K562 (cell line): ENCODE measurements around the gene SNX17. TPM values are rescaled to one million over a fixed set of nuclear protein-coding genes. Genes with fewer than 3 reads are reported as not detected.
A peak's percentile ranks its signal among the peaks of the same experiment; 100 is the strongest.

Experiments
- C11orf30 ChIP-seq: fragments of 450-650 bp; IDR thresholded peaks from 2 replicates; pipeline ENCODE4 v1.6.1; 2016; ENCODE audit warnings: low read depth, mild to moderate bottlenecking
- CREB3 ChIP-seq: fragments of 450-650 bp; conservative IDR thresholded peaks from 2 replicates; pipeline ENCODE4 v1.6.1; 2016; ENCODE audit warnings: missing genetic modification characterization, low read depth, mild to moderate bottlenecking, missing compliant biosample characterization, moderate library complexity
- ELK1 ChIP-seq: sonication (generic); formaldehyde crosslinking; IDR thresholded peaks from 2 replicates; pipeline ENCODE4 v1.8.1; 2022; ENCODE audit warnings: missing genetic modification reagents
- ETS1 ChIP-seq: conservative IDR thresholded peaks from 2 replicates; pipeline ENCODE4 v1.6.1; 2011; ENCODE audit warnings: low read depth, mild to moderate bottlenecking, low read length; ENCODE audit not compliant: control insufficient read depth
- FOXJ3 ChIP-seq: sonication (generic); formaldehyde crosslinking; IDR thresholded peaks from 2 replicates; pipeline ENCODE4 v1.4.0; 2020; ENCODE audit warnings: mild to moderate bottlenecking, missing genetic modification reagents
- HLTF ChIP-seq: fragments of 450-650 bp; IDR thresholded peaks from 2 replicates; pipeline ENCODE4 v1.6.1; 2016
- HNRNPK ChIP-seq: fragments of 200-400 bp; formaldehyde crosslinking; IDR thresholded peaks from one replicate; pipeline ENCODE4 v1.6.1; 2018; ENCODE audit warnings: mild to moderate bottlenecking, low read depth, low read length; ENCODE audit not compliant: poor library complexity, severe bottlenecking
- LCOR ChIP-seq: sonication (generic); formaldehyde crosslinking; IDR thresholded peaks from 2 replicates; pipeline ENCODE4 v1.8.0; 2022; ENCODE audit warnings: mild to moderate bottlenecking, missing genetic modification reagents
- MYBL2 ChIP-seq, 2 experiments: fragments of 450-650 bp in 1 of 2; sonication (generic) in 1 of 2; formaldehyde crosslinking in 1 of 2; IDR thresholded peaks; 2 replicates each; pipeline versions ENCODE4 v1.6.1 to v1.8.1; 2017 to 2022; ENCODE audit warnings: borderline replicate concordance in 1 of 2, inconsistent platforms in 1 of 2, low read depth in 1 of 2, mild to moderate bottlenecking in 1 of 2, missing genetic modification reagents in 1 of 2, moderate library complexity in 1 of 2
- MYC ChIP-seq, 2 experiments: fragments of 250-450 bp in 1 of 2; sonication (Bioruptor Pico) in 1 of 2; IDR thresholded peaks; 2 replicates each; pipeline versions ENCODE4 v1.5.1 to v1.6.1; 2012 to 2021; ENCODE audit warnings: low read depth in 2 of 2, borderline replicate concordance in 1 of 2, improper control_type of control experiment in 1 of 2, low read length in 1 of 2, mild to moderate bottlenecking in 1 of 2, moderate library complexity in 1 of 2
- NBN ChIP-seq: fragments of 450-650 bp; IDR thresholded peaks from 2 replicates; pipeline ENCODE4 v1.6.1; 2016; ENCODE audit warnings: low read depth, mild to moderate bottlenecking
- NCOA6 ChIP-seq: fragments of 450-650 bp; IDR thresholded peaks from 2 replicates; pipeline ENCODE4 v1.6.1; 2017; ENCODE audit warnings: mild to moderate bottlenecking
- PURB ChIP-seq: sonication (generic); formaldehyde crosslinking; IDR thresholded peaks from 2 replicates; pipeline ENCODE4 v1.9.0; 2021; ENCODE audit warnings: low read depth, mild to moderate bottlenecking, missing genetic modification reagents
- SMARCA4 ChIP-seq: fragments of 450-650 bp; IDR thresholded peaks from 2 replicates; pipeline ENCODE4 v1.6.1; 2016
- SMC3 ChIP-seq: conservative IDR thresholded peaks from 2 replicates; pipeline ENCODE4 v1.6.1; 2011; ENCODE audit warnings: low read depth, low read length, improper control_type of control experiment; ENCODE audit not compliant: insufficient read depth
- TAF15 ChIP-seq: fragments of 200-400 bp; formaldehyde crosslinking; IDR thresholded peaks from 2 replicates; pipeline ENCODE4 v1.6.1; 2017; ENCODE audit warnings: mild to moderate bottlenecking, low read depth, low read length, moderate library complexity
- TFAM ChIP-seq: fragments of 250-450 bp; sonication (Bioruptor Pico); conservative IDR thresholded peaks from 2 replicates; pipeline ENCODE4 v1.5.0; 2021; ENCODE audit warnings: mild to moderate bottlenecking, moderate library complexity
- ZBTB5 ChIP-seq: fragments of 450-650 bp; IDR thresholded peaks from 2 replicates; pipeline ENCODE4 v1.6.1; 2017; ENCODE audit warnings: antibody characterized with exemption
- ZNF140 ChIP-seq: fragments of 250-450 bp; sonication (Bioruptor Pico); IDR thresholded peaks from 2 replicates; pipeline ENCODE4 v1.8.0; 2021; ENCODE audit warnings: moderate library complexity, mild to moderate bottlenecking, inconsistent platforms
- ZNF696 ChIP-seq: fragments of 250-450 bp; sonication (Bioruptor Pico); conservative IDR thresholded peaks from 2 replicates; pipeline ENCODE4 v1.4.0; 2020; ENCODE audit warnings: mild to moderate bottlenecking, moderate library complexity
- ZNF76 ChIP-seq: fragments of 250-450 bp; sonication (Bioruptor Pico); IDR thresholded peaks from 2 replicates; pipeline ENCODE4 v1.4.0; 2020; ENCODE audit warnings: mild to moderate bottlenecking, moderate library complexity, borderline replicate concordance
- ZNF830 ChIP-seq: fragments of 250-450 bp; sonication (Bioruptor Pico); IDR thresholded peaks from 2 replicates; pipeline ENCODE4 v1.5.0; 2021; ENCODE audit warnings: mild to moderate bottlenecking
- polyA plus RNA-seq, 8 experiments: library from polyadenylated mRNA; depleted of rRNA in 4 of 8; stranded (reverse) in 5 of 8; unstranded in 3 of 8; fragments of >200 nt; fragmentation: Nextera tagmentation in 2 of 8; fragmentation: Illumina TruSeq in 1 of 8; extraction: Ambion mirVana in 2 of 8; extraction: Trizol in 1 of 8; gene quantifications; 2 replicates each; pipeline versions ENCODE4 v1.2.1 to v1.2.3, GENCODE V29; 2011 to 2014; ENCODE audit warnings: inconsistent platforms in 1 of 8, missing spikeins in 1 of 8
- total RNA-seq, 7 experiments: library from RNA; depleted of rRNA in 6 of 7; stranded (reverse); fragments of >200 nt in 6 of 7; fragmentation: Illumina TruSeq in 2 of 7; extraction: Trizol in 2 of 7; gene quantifications; 2 replicates each; pipeline versions ENCODE4 v1.2.1 to v1.2.3, GENCODE V29; 2011 to 2021; ENCODE audit warnings: low replicate concordance in 1 of 7

The SNX17 gene
- total and polyA plus RNA-seq, 9 of the 15 experiments (the other 6 are each of a cell fraction or from before 2014, with no cell fraction given), result 3.0 to 75.7 (median 54.6) TPM

- TF ChIP-seq ELK1, result no peak
- no peak for TF ChIP-seq ZNF696
- no peak for TF ChIP-seq LCOR (CRISPR knock-in tag)
- TF ChIP-seq SMARCA4, result no peak; the same call in 1 of the 2 replicates
- TF ChIP-seq ZNF76 (CRISPR knock-in tag), result 0 out of 2 replicates have a peak, but pooled peaks have one; percentile 55
- TF ChIP-seq SMC3, result no peak
- peak; percentile 57 for TF ChIP-seq C11orf30
- 0 out of 2 replicates have a peak, but pooled peaks have one; percentile 72 for TF ChIP-seq CREB3 (tag)
- TF ChIP-seq ETS1, result peak; percentile 69
- TF ChIP-seq PURB, result no peak
- no peak for TF ChIP-seq ZNF830 (CRISPR knock-in tag)
- 0 out of 2 replicates have a peak, but pooled peaks have one; percentile 28 for TF ChIP-seq ZBTB5
- TF ChIP-seq TAF15, result no peak
- no peak for TF ChIP-seq ZNF140 (CRISPR knock-in tag)
- 0 out of 2 replicates have a peak, but pooled peaks have one; percentile 35 for TF ChIP-seq NBN
- no peak for TF ChIP-seq TFAM (CRISPR knock-in tag)
- no peak for TF ChIP-seq MYBL2 (IDR thresholded peaks at IDR 0.05; ENCODE audit: low read depth)
- no peak for TF ChIP-seq MYBL2 (CRISPR knock-in tag; IDR thresholded peaks at IDR 0.05; ENCODE audit: borderline replicate concordance)
- no peak for TF ChIP-seq FOXJ3 (CRISPR knock-in tag)
- no peak for TF ChIP-seq NCOA6
- TF ChIP-seq MYC (IDR thresholded peaks at IDR 0.05; ENCODE audit: low read depth, low read length), result peak; percentile 61
- TF ChIP-seq MYC (CRISPR knock-in tag; IDR thresholded peaks at IDR 0.05; ENCODE audit: borderline replicate concordance, low read depth), result peak; percentile 75; the same call in 1 of the 2 replicates
- TF ChIP-seq HNRNPK, result no peak
- no peak for TF ChIP-seq HLTF
These were observed 10.5 kb downstream of the SNX17 start, which contains the start of gene ZNF513 (continued) for GRCh38 chr2:27380626-27381545.
